RWPE1 (cell line): ENCODE measurements around the gene SLC39A1.

Source experiments
- CTCF ChIA-PET: fragments of 350-600 bp; sonication (Branson Sonifier 250); formaldehyde crosslinking; extraction: SDS; loops from one replicate; lab custom pipeline; 2021; lab: Yijun Ruan, JAX
- POLR2A ChIA-PET: fragments of 400-600 bp; formaldehyde crosslinking; extraction: SDS; loops from one replicate; lab custom pipeline; 2020; ENCODE audit warnings: antibody characterized with exemption; ENCODE audit not compliant: low non-redundant PET; lab: Yijun Ruan, JAX
- DNase-seq: peaks from one replicate; pipeline ENCODE4 v3.0.0; 2012; ENCODE audit warnings: low spot score
- H3K27ac ChIP-seq: fragments of 450-650 bp; 2 replicates; pipeline ENCODE4 v1.5.1; 2017
- CTCF ChIP-seq: fragments of 450-650 bp; conservative IDR thresholded peaks from 2 replicates; pipeline ENCODE4 v1.5.1; 2017; ENCODE audit warnings: low read depth, mild to moderate bottlenecking

SLC39A1 gene

GRCh38 chr1:153957744-153958110 is 5.6 kb downstream of the SLC39A1 start:
- no peak for TF ChIP-seq CTCF

GRCh38 chr1:153956997-153957715 is 6.2 kb downstream of the SLC39A1 start:
- TF ChIP-seq CTCF: no peak
- CTCF ChIA-PET: interaction anchor here (0.7 to 1.9 kb wide), 2 partner anchors 10 to 33 kb away, joined by 4 to 7 read pairs; partner anchors contain the start of gene DENND4B
- POLR2A ChIA-PET: no interaction called here
- DNase-seq: no peak
- H3K27ac ChIP-seq: peak overlapping the region; percentile 90

More at GRCh38 chr1:153957744-153958110, 5.6 kb downstream of the SLC39A1 start:
- ChIA-PET POLR2A (no interaction called here), CTCF (interaction anchor here (0.7 to 1.9 kb wide), 2 partner anchors 11 to 34 kb away, joined by 4 to 7 read pairs; partner anchors contain the start of gene DENND4B)
- no peak for DNase-seq
- H3K27ac ChIP-seq: peak overlapping the region; percentile 90

- no peak for DNase-seq
- no peak for TF ChIP-seq CTCF
- no peak overlapping the region for H3K27ac ChIP-seq
- CTCF ChIA-PET: no interaction called here
- POLR2A ChIA-PET: no interaction called here
Observed at GRCh38 chr1:153954826-153955225, 8.5 kb downstream of the SLC39A1 start.

- H3K27ac ChIP-seq: no peak overlapping the region
- no peak for TF ChIP-seq CTCF
- no peak for DNase-seq
- ChIA-PET POLR2A (no interaction called here), CTCF (no interaction called here)
Observed at GRCh38 chr1:153953859-153954365, 9.4 kb downstream of the SLC39A1 start.

GRCh38 chr1:153951801-153952200 is 11.5 kb downstream of the SLC39A1 start:
- TF ChIP-seq CTCF: no peak
- ChIA-PET POLR2A (no interaction called here), CTCF (interaction anchor here (1.1 kb wide), 1 partner anchor 35 kb away, joined by 3 read pairs; no protein-coding TSS in a partner anchor)
- peak overlapping the region; percentile 13; the same call in 1 of the 2 replicates for H3K27ac ChIP-seq
- DNase-seq: peak; percentile 47

GRCh38 chr1:153951183-153951582 is 12.2 kb downstream of the SLC39A1 start:
- TF ChIP-seq CTCF: no peak
- H3K27ac ChIP-seq: no peak overlapping the region
- ChIA-PET CTCF (no interaction called here), POLR2A (no interaction called here)
- DNase-seq: no peak
